Psoas muscle (tissue), 8 donors: ENCODE measurements around the gene DCD. TPM values are rescaled to one million over a fixed set of nuclear protein-coding genes. Genes with fewer than 3 reads are reported as not detected.

Experiments
- ATAC-seq, 4 donors: fragments of 200-7000 bp; cut with Tn5 transposase; one replicate each; pipeline ENCODE4 v1.9.1; 2020; ENCODE audit warnings: moderate library complexity in 3 of 4, mild to moderate bottlenecking in 2 of 4
- DNase-seq, 2 donors: peaks; one replicate each; pipeline ENCODE4 v3.0.0-alpha.2; 2020
- H3K27ac ChIP-seq: fragments of 200-600 bp; one replicate; pipeline ENCODE4 v1.8.0; 2022
- H3K27me3 ChIP-seq, 3 donors: fragments of 200-600 bp in 1 of 3; one replicate each; pipeline versions ENCODE4 v1.6.1 to v1.8.0; 2013 to 2022; ENCODE audit warnings: low read length in 2 of 3, mild to moderate bottlenecking in 2 of 3, moderate library complexity in 1 of 3; ENCODE audit not compliant: insufficient read depth in 3 of 3
- H3K36me3 ChIP-seq, 2 donors: fragments of 200-600 bp in 1 of 2; one replicate each; pipeline versions ENCODE4 v1.6.1 to v1.8.0; 2013 to 2022; ENCODE audit warnings: low read depth in 1 of 2, mild to moderate bottlenecking in 1 of 2, moderate library complexity in 1 of 2; ENCODE audit not compliant: insufficient read depth in 1 of 2
- H3K4me1 ChIP-seq: fragments of 200-600 bp; one replicate; pipeline ENCODE4 v1.8.0; 2022
- H3K4me3 ChIP-seq: fragments of 200-600 bp; one replicate; pipeline ENCODE4 v1.8.0; 2022; ENCODE audit warnings: mild to moderate bottlenecking
- H3K9me3 ChIP-seq: fragments of 200-600 bp; one replicate; pipeline ENCODE4 v1.8.0; 2022
- CTCF ChIP-seq: fragments of 200-600 bp; IDR thresholded peaks from one replicate; pipeline ENCODE4 v1.8.0; 2022; ENCODE audit warnings: antibody characterized with exemption
- WGBS, 3 donors: extraction: QIAGEN DNeasy Blood & Tissue Kit; methylation state at CpG; one replicate each; pipeline versions ENCODE4 v1.1.6 to v1.1.7; 2013; 5-methylcytosine and 5-hydroxymethylcytosine counted together
- intact Hi-C, 2 donors: fragments of 100-400 bp; cut with DNase I; formaldehyde crosslinking; loops; one replicate each; pipeline versions ENCODE4 v1.11.0 to v1.14.2; 2022
- polyA plus RNA-seq, 3 donors: library from polyadenylated mRNA; stranded (reverse); fragments of 200-250 nt; gene quantifications; one replicate each; pipeline ENCODE4 v1.2.3, GENCODE V29; 2013
- total RNA-seq, 4 donors: library from RNA; stranded (reverse); fragmentation: NEBNext Ultra II Directional in 2 of 4; extraction: Animal tissue kit (Norgen Biotek cat#: 25700) in 2 of 4; gene quantifications; one replicate each; pipeline versions ENCODE4 v1.2.1 to v1.2.4, GENCODE V29; 2021 to 2023
- donor health status: healthy with polysubstance abuse.
- donor health status: DM: no; HTN: no; CAD: no; lungs with moderate emphysema.
- donor health status: Bipolar disorder and iron deficiency.
- donor health status: healthy.
- donor health status: DM: yes; HTN: yes; CAD: no.
- donor health status: DM: no; HTN: no; CAD: no.
- donor health status: DM: no; HTN: no; CAD: no.
- donor health status: DM: yes; HTN: yes; CAD: no.

DCD gene
- total and polyA plus RNA-seq, 7 donors, result not detected

GRCh38 chr12:54628186-54628846 lies 19.8 kb downstream of the DCD start:
- Histone ChIP-seq H3K4me1 (peaks cover 4% of the 10 kb centered on the region), H3K27me3 (peaks cover 0 to 15% (median 0%) of the 10 kb centered on the region in 3 donors), H3K36me3 (no peaks in the 10 kb centered on the region), H3K27ac (no peak overlapping the region), H3K9me3 (no peaks in the 10 kb centered on the region), H3K4me3 (no peak overlapping the region)
- DNase-seq (no peak), ATAC-seq (no peak)
- no peak for TF ChIP-seq CTCF
- 82 to 94% (median 93%) methylated on average over 3 of the region's 3 CpGs for WGBS, 3 donors
- intact Hi-C loops, result no loop called here

GRCh38 chr12:54627304-54627703 lies 20.9 kb downstream of the DCD start:
- Histone ChIP-seq H3K27ac (no peak overlapping the region), H3K27me3 (peaks cover 0 to 14% (median 0%) of the 10 kb centered on the region in 3 donors), H3K36me3 (no peaks in the 10 kb centered on the region), H3K4me3 (no peak overlapping the region), H3K9me3 (no peaks in the 10 kb centered on the region), H3K4me1 (peaks cover 4% of the 10 kb centered on the region)
- ATAC-seq, result no peak
- intact Hi-C loops, result no loop called here
- no peak for DNase-seq
- no peak for TF ChIP-seq CTCF
- WGBS, 3 donors, result 89 to 97% (median 94%) methylated on average over 3 of the region's 3 CpGs

- H3K36me3 ChIP-seq, result no peaks in the 10 kb centered on the region
- no peaks in the 10 kb centered on the region for H3K9me3 ChIP-seq
- peaks cover 4% of the 10 kb centered on the region for H3K4me1 ChIP-seq
- no peak overlapping the region for H3K4me3 ChIP-seq
- no peak overlapping the region for H3K27ac ChIP-seq
- intact Hi-C loops, result loop anchor here in 1 of 2 donors (1.0 kb wide), 1 partner anchor 48 kb away; no protein-coding TSS in a partner anchor
- peaks cover 0 to 17% (median 0%) of the 10 kb centered on the region in 3 donors for H3K27me3 ChIP-seq
- DNase-seq, result no peak
- ATAC-seq, result no peak
- TF ChIP-seq CTCF, result no peak
These were observed 22.6 kb downstream of the DCD start for GRCh38 chr12:54625598-54625997.

GRCh38 chr12:54624315-54625279 lies 23.6 kb downstream of the DCD start:
- 41 to 46% (median 45%) methylated on average over 5 of the region's 5 CpGs for WGBS, 3 donors
- Histone ChIP-seq H3K9me3 (no peaks in the 10 kb centered on the region), H3K36me3 (no peaks in the 10 kb centered on the region), H3K4me1 (peaks cover 4% of the 10 kb centered on the region), H3K4me3 (no peak overlapping the region), H3K27me3 (peaks cover 0 to 17% (median 0%) of the 10 kb centered on the region in 3 donors), H3K27ac (no peak overlapping the region)
- intact Hi-C loops, result loop anchor here in 1 of 2 donors (1.0 kb wide), 1 partner anchor 47 kb away; no protein-coding TSS in a partner anchor
- no peak for ATAC-seq
- DNase-seq, result no peak
- TF ChIP-seq CTCF, result no peak
